GM19023 (cell line): ENCODE measurements around the gene WDR70.

Experiments
- ATAC-seq: cut with Tn5 transposase; IDR thresholded peaks from one replicate; pipeline ENCODE4 v1.9.1; 2021; ENCODE audit warnings: mild to moderate bottlenecking, moderate library complexity; ENCODE audit not compliant: unreplicated experiment

The WDR70 gene

GRCh38 chr5:37717613-37718431, 338.7 kb downstream of the WDR70 start:
- ATAC-seq, result no peak

DNA sequence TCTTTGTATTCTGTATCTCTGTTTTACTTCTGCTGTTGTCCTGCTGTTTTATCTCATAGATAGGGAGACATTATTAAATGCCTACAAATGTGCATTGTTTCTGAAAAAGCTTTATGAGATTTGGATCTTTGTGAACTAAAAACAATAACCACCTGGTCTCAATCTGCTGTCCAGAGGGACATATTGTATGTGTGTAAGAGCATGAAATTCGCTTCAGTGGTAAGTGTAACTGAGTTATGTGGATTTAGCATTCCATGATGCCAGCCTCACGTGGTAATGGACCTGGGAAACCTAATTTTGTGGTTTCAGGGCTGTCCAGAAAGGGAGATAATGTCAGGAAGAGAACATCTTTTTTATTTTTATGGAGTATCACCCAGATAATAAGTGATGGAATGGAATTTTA, 341.4 kb downstream of the WDR70 start:
- ATAC-seq, result no peak

GRCh38 chr5:37721447-37721871, 342.3 kb downstream of the WDR70 start:
- peak; percentile 58 for ATAC-seq

DNA sequence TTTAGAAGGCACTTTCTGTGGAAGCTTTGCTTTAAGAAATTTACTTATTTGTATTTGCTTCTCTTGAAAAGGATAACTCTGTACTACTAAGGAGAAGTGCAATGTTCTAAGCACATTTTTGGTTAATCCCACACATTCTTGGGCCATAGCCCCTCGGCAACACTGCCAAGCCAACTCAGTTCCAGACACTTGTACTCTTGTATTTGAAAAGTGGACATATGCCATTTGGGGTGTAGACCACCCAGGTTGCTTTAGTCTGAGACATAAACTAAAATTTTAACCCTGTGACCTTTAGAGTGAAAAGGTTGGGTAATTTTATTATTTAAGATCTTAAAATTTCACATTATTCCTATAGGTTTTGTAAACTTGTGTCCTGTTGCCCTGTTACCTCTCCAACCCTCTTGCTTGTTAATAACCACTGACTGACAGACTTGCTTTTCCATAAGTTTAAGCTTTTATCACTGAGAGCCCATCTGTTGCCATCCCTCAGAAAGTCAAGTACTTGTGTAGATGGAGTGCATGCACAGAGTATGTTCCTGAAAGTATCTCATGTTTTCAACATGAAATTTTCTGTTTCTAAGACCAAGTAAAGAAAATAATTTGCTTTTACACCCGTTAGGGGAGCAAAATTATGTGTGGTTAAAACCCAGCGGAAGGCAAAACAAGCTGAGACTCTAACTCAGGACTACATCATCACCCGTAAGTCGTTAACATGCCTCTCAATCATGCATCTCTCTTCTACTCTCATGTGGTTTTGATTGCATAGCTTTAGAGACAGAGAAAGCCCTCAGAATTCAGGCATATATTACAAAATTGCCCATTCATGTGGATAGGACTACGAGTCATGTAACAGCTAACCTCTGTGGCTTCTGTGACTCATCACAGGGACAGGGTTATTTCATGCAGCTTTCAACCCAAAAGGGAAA, 343.4 kb downstream of the WDR70 start:
- peak; percentile 76 for ATAC-seq

GRCh38 chr5:37723162-37723961, 344.2 kb downstream of the WDR70 start:
- no peak for ATAC-seq

- no peak for ATAC-seq
These were observed 345.4 kb downstream of the WDR70 start for GRCh38 chr5:37724395-37725125.

GRCh38 chr5:37725185-37725584, 346.1 kb downstream of the WDR70 start:
- ATAC-seq, result no peak

DNA sequence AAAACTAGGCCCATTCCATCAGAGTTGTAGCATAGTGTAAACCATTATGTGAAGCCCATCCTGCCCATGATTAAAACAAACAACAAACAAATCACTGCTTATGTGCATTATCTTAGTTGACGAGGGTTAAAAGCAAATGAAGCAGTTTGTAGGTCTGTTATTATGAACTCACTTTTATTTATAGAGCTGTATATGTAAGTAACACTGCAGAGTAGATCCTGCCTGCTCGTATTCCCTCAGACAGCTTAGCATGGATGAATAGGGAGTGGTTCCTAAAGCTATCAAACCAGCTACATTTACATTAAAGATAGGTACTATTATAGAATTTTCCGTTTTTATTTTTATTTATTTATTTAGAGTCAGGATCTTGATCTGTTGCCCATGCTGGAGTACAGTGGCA, 348.1 kb downstream of the WDR70 start:
- no peak for ATAC-seq

DNA sequence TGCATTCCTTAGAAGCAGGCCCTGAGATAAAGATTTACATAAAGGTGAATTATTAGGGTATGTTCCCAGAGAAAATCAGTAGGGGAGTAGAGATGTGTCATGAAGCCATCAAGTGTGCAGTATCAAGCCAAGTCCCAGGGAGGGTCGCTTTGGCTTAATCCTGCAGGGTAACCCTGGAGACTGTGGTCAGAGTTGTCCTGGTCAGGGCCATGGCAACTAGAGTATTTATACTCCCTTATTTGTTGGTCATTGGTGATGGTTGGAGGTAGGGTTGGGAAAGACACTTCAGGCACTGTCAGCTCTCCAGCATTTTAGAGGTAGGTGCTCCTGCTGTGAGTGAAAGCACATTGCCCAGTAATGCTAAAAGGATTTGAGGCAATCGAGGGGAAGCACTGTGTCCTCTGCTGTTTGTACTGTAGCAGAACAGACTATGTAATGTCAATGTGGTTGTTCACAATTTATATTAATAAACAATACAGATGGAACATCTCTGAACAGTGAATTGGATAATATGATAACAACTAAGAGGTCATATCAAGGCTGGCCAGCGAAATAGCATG, 351.9 kb downstream of the WDR70 start:
- no peak for ATAC-seq

DNA sequence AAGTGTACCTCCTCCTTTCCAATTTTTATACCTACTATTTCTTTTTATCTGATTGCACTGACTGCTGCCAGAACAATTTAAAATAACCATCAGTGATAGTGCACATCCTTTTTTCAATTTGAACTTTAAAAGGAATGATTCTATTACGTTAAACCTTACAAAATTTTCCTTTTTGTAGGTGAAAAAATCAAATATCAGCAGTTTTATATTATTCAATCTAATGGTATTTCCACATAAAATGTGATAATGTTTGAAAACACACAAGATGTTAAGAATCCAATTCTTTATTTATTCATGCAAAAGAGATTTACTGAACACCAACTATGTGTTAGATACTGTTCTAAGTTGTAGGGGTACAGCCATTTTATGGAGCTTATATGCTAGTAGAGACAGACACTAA, 355.0 kb downstream of the WDR70 start:
- no peak for ATAC-seq

DNA sequence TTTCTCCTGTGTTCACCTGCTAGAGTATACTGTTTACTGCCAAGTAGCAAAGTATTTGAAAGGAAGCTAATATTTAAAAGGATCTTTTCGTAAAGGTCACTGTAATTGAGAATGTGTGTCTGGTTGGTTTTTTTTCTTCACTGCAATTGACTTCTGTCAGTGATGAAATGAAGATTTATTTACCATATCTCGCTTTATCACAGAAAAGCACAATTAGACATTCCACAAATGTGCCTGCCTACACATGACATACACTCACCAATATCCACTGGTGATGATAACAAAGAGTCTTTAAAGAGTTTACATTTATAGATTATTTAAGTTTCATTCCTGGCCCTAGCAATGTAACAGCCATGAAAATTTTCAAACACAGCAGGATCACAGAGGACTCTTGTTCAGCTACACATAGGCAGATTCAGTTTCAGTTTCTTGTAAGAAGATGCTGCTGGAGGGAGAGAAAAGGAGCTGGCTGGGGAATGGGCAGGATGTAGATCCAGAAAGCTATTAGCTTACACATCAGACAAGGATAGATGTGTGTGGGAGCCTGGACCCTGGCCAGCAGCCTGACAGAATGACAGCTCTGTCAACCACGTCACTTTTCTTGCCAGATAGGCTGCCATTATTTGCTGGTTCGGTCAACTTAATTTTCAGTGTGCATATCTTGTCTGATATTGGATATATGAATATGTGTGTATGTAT, 356.7 kb downstream of the WDR70 start:
- ATAC-seq, result no peak

DNA sequence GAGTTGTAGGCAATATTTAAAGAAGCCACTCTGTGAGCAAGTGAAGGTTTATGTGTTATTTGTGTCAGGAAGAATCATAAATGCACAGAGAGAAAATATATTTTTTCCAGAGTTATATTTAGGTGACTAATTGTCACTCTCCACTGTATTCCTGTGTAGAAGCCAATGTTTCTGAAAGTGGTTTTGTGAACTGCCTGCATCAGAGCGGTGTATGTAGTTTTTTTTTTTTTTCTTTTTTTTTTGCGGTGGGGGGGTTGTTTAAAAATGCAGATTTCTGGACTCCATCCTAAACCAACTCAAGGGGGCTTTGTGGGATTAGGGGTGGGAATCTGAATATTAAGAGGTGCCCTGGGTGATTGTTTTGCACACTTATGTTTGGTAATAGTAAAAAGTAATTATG, 357.3 kb downstream of the WDR70 start:
- ATAC-seq, result no peak

GRCh38 chr5:37737326-37738056, 358.4 kb downstream of the WDR70 start:
- no peak for ATAC-seq

DNA sequence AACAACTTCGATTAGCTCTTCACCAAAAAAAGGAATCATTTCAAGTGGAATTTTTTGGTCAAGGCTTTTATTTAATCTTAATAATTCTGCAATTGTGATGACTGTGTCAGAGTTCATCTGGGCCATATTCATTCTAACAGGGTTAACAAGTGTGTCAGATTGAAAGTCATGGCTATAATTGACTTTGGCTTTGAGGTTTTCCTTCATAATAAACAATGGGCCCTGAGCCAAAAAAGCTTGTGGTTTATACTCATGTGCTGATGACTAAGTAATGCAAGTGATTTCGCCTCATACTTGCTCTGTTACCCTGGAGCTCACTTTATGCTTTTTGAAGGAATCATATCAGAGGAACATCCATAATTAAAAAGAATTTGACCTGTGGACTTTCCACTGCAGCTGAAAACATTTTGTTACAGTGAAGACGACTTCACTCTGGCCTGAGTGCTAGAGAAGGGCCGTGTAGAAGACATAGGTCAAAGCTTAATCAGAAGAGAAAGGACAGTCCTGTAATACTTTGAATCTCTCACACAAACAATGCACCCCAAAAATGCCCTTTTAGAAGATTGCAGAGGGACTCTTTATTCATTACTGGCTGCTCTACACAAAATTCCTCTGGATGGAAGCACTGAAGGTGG, 359.1 kb downstream of the WDR70 start:
- peak; percentile 91 for ATAC-seq

GRCh38 chr5:37738865-37739488, 359.9 kb downstream of the WDR70 start:
- ATAC-seq, result no peak

GRCh38 chr5:37739817-37740261, 360.7 kb downstream of the WDR70 start:
- no peak for ATAC-seq

DNA sequence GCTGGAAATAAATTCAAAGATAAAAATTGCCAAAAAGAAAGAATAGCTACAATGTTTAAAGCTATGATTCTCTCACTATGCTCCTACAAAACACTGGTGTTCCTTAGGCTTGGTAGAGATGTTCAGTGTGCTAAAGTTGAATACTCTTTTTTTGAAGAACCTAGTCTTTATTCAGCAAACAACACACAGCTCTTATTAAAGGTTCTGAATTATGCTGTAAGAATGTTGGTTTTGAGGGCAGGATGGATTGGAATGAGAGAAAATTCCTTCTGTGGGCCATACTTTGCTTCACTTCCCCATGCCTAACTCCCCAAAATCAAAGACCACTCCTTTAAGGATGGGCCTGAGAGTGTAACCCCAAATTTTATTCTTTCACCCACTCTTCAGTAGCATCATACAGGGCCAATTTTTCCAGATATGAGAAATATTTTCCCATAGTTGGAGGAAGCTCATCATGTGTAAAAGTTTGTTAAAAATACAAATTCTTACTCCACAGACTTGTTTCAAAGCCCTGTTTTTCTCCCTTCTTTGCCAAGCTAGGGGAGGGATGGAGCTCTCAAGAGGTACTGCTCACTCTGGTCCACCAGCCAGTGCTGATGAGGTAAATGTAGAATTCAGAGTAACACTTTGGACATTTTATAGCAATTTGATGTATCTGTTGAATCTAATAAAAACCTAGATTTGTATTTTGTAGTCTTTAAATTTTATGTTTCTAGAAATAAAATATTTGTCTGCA, 361.4 kb downstream of the WDR70 start:
- ATAC-seq, result no peak
